Loucy (cell line): ENCODE results near the gene COX6B2.

Experiments
- H2AFZ ChIP-seq: fragments of 200-600 bp; sonication (generic); 2 replicates; pipeline ENCODE4 v1.6.0; 2016; ENCODE audit warnings: antibody characterized with exemption, mild to moderate bottlenecking, low read length, moderate library complexity
- H3F3A ChIP-seq: fragments of 200-600 bp; 2 replicates; pipeline ENCODE4 v1.6.0; 2016; ENCODE audit warnings: antibody characterized with exemption, low read depth, mild to moderate bottlenecking
- H3K27me3 ChIP-seq: fragments of 200-600 bp; sonication (generic); 2 replicates; pipeline ENCODE4 v1.6.1; 2014; ENCODE audit warnings: low read length, mild to moderate bottlenecking; ENCODE audit not compliant: insufficient read depth, poor library complexity, severe bottlenecking
- H3K36me3 ChIP-seq: fragments of 200-600 bp; sonication (generic); 2 replicates; pipeline ENCODE4 v1.6.1; 2016; ENCODE audit warnings: low read length; ENCODE audit not compliant: insufficient read depth
- H3K4me1 ChIP-seq: fragments of 200-600 bp; sonication (generic); 2 replicates; pipeline ENCODE4 v1.5.1; 2014; ENCODE audit warnings: low read length, mild to moderate bottlenecking; ENCODE audit not compliant: insufficient read depth, poor library complexity, severe bottlenecking
- H3K4me2 ChIP-seq: fragments of 200-600 bp; sonication (generic); 2 replicates; pipeline ENCODE4 v1.6.0; 2014; ENCODE audit warnings: antibody characterized with exemption, low read length, low read depth, mild to moderate bottlenecking; ENCODE audit not compliant: poor library complexity, severe bottlenecking
- H3K4me3 ChIP-seq: fragments of 200-600 bp; sonication (generic); 2 replicates; pipeline ENCODE4 v1.5.1; 2014; ENCODE audit warnings: low read length, mild to moderate bottlenecking, mixed read lengths; ENCODE audit not compliant: poor library complexity, severe bottlenecking
- H3K79me2 ChIP-seq: fragments of 200-600 bp; sonication (generic); 2 replicates; pipeline ENCODE4 v1.6.1; 2014; ENCODE audit warnings: low read length; ENCODE audit not compliant: insufficient read depth
- H3K9ac ChIP-seq: fragments of 200-600 bp; sonication (generic); 2 replicates; pipeline ENCODE4 v1.6.0; 2014; ENCODE audit warnings: mild to moderate bottlenecking, low read depth, low read length, moderate library complexity; ENCODE audit not compliant: poor library complexity, severe bottlenecking
- H3K9me2 ChIP-seq: fragments of 200-600 bp; sonication (generic); replicated peaks from 2 replicates; pipeline ENCODE4 v1.6.1; 2016; ENCODE audit warnings: low read depth, low read length, mixed read lengths
- H3K9me3 ChIP-seq: fragments of 200-600 bp; sonication (generic); 2 replicates; pipeline ENCODE4 v1.6.1; 2014; ENCODE audit warnings: mild to moderate bottlenecking, antibody characterized with exemption, low read length, low read depth; ENCODE audit not compliant: insufficient read depth
- H4K20me1 ChIP-seq: fragments of 200-600 bp; sonication (generic); 2 replicates; pipeline ENCODE4 v1.6.0; 2014; ENCODE audit warnings: antibody characterized with exemption, low read length, mild to moderate bottlenecking; ENCODE audit not compliant: insufficient read depth, poor library complexity, severe bottlenecking
- EZH2phosphoT487 ChIP-seq: fragments of 200-600 bp; IDR thresholded peaks from 2 replicates; pipeline ENCODE4 v1.6.1; 2018; ENCODE audit warnings: antibody characterized with exemption, mild to moderate bottlenecking, moderate library complexity, borderline replicate concordance
- TF ChIP-seq, protein P1 (sequence below): fragments of 200-600 bp; sonication (generic); conservative IDR thresholded peaks from 2 replicates; pipeline ENCODE4 v1.5.1; 2014; ENCODE audit warnings: mild to moderate bottlenecking, antibody characterized with exemption, low read length

Gene COX6B2

DNA sequence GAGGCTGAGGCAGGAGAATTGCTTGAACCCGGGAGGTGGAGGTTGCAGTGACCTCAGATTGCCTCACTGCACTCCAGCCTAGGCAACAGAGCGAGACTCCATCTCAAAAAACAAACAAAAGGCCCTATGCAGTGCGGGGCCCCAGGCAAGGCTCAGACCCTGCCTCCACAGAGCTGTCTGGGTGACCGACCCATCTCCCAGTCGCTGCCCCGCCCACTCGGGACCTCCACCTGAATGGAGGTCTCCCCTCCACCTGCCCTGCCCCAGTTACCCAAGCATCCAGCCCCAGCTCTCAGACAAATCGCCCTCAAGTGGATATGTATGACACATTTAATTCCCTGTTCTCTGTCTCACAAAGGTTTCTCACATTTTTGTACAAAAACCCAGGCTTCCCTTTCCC lies 10.7 kb upstream of the COX6B2 start:
- H3K9me3 ChIP-seq, result no peaks in the 10 kb centered on the region
- no peaks in the 10 kb centered on the region for H3F3A ChIP-seq
- no peaks in the 10 kb centered on the region for H3K79me2 ChIP-seq
- no peak overlapping the region for H2AFZ ChIP-seq
- H4K20me1 ChIP-seq, result no peaks in the 10 kb centered on the region
- H3K9ac ChIP-seq, result no peak overlapping the region
- no peaks in the 10 kb centered on the region for H3K4me1 ChIP-seq
- no peak overlapping the region for H3K4me2 ChIP-seq
- no peaks in the 10 kb centered on the region for H3K36me3 ChIP-seq
- TF ChIP-seq, protein P1, sequence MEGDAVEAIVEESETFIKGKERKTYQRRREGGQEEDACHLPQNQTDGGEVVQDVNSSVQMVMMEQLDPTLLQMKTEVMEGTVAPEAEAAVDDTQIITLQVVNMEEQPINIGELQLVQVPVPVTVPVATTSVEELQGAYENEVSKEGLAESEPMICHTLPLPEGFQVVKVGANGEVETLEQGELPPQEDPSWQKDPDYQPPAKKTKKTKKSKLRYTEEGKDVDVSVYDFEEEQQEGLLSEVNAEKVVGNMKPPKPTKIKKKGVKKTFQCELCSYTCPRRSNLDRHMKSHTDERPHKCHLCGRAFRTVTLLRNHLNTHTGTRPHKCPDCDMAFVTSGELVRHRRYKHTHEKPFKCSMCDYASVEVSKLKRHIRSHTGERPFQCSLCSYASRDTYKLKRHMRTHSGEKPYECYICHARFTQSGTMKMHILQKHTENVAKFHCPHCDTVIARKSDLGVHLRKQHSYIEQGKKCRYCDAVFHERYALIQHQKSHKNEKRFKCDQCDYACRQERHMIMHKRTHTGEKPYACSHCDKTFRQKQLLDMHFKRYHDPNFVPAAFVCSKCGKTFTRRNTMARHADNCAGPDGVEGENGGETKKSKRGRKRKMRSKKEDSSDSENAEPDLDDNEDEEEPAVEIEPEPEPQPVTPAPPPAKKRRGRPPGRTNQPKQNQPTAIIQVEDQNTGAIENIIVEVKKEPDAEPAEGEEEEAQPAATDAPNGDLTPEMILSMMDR, result no peak
- no peak for TF ChIP-seq EZH2phosphoT487
- H3K9me2 ChIP-seq, result no peaks in the 10 kb centered on the region
- H3K4me3 ChIP-seq, result no peak overlapping the region
- H3K27me3 ChIP-seq, result no peaks in the 10 kb centered on the region

DNA sequence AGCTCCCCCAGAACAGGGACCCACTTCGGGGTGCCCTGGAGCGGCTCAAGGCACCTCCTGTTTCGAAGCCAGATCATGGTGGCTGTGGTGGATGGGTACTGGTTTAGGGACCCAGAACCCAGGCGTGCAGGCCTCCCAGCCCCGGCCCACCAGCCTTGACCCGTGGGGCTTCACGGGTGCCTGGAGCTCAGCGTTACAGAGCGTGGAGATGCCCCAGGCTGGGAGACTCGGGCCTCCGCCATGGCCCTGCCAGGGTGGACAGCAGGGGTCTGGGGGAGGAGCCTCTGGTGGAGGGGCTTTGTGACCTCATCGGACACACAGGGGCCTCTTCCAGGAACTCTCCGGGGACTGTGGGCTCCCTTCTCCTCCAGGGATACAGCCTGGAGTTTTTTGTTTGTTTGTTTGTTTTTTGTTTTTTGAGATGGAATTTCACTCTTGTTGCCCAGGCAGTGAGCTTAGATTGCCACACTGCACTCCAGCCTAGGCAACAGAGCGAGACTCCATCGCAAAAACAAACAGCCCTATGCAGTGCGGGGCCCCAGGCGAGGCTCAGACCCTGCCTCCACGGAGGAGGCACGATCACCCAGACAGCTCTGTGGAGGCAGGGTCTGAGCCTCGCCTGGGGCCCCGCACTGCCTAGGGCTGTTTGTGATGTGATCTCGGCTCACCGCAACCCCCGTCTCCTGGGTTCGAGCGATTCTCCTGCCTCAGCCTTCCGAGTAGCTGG lies 8.6 kb upstream of the COX6B2 start, which contains the start of gene GARIN5B:
GARIN5B (minus strand) TSS at position 271 of the 727 bp plus-strand sequence; CDS start at position 77, 194 bp downstream.
- H3K9me3 ChIP-seq, result no peaks in the 10 kb centered on the region
- no peaks in the 10 kb centered on the region for H3K27me3 ChIP-seq
- H3K4me1 ChIP-seq, result no peaks in the 10 kb centered on the region
- no peaks in the 10 kb centered on the region for H3F3A ChIP-seq
- H3K4me2 ChIP-seq, result no peak within 1 kb of the TSS
- H3K79me2 ChIP-seq, result no peaks in the 10 kb centered on the region
- no peak for TF ChIP-seq EZH2phosphoT487
- H4K20me1 ChIP-seq, result no peaks in the 10 kb centered on the region
- no peaks in the 10 kb centered on the region for H3K36me3 ChIP-seq
- no peak within 1 kb of the TSS for H3K4me3 ChIP-seq
- no peak within 1 kb of the TSS for H2AFZ ChIP-seq
- no peaks in the 10 kb centered on the region for H3K9me2 ChIP-seq
- no peak within 1 kb of the TSS for H3K9ac ChIP-seq

DNA sequence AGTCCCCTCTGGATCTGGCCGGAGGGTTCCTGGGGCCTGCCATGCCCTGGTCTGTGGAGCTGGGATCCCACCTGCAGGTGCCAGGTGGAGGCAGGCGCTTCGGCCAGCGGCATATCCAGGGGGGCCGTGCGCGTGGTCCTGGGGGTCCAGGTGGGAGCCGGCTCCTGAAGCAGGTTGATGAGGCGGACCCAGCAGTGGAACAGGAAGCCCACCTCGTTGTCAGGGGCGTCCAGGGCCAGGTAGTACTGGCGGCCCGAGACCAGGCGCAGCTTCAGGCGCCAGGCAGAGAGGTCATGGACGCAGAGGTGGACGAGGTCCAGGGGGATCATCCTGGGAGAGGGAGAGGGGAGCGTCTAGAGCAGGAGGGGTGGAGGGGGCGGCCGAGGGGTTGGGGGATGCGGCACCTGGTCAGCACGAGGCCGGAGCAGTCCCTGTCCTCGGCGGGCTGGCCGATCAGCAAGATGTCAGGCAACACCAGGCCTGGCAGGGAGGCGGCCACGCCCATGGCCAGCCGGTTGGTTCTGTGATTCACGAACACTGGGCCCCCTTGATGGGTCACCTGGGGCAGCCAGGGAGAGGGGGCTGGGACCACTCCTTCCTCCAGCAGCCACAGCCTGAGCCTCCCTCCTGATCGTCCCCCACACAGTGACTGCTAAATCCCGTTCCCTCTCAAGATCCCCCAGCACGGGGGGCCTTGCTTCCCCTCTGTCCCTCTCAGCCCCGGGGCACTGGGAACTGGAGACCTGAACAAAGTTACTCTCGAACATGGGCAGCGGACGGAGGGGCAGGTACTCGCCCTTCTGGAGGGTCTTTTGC lies 7.9 kb upstream of the COX6B2 start:
- no peak overlapping the region for H2AFZ ChIP-seq
- H3K4me3 ChIP-seq, result no peak overlapping the region
- H4K20me1 ChIP-seq, result no peaks in the 10 kb centered on the region
- no peaks in the 10 kb centered on the region for H3K36me3 ChIP-seq
- H3K27me3 ChIP-seq, result no peaks in the 10 kb centered on the region
- no peaks in the 10 kb centered on the region for H3F3A ChIP-seq
- no peak overlapping the region for H3K9ac ChIP-seq
- TF ChIP-seq, protein P1, result no peak
- no peak for TF ChIP-seq EZH2phosphoT487
- H3K4me2 ChIP-seq, result no peak overlapping the region
- H3K4me1 ChIP-seq, result no peaks in the 10 kb centered on the region
- no peaks in the 10 kb centered on the region for H3K79me2 ChIP-seq
- H3K9me2 ChIP-seq, result no peaks in the 10 kb centered on the region
- H3K9me3 ChIP-seq, result no peaks in the 10 kb centered on the region
